Choroid plexus epithelial cell (primary cell): Measurements from ENCODE around the gene ADAM11.

Experiments
- DNase-seq: peaks from one replicate; pipeline ENCODE4 v3.0.0-alpha.2; 2010; ENCODE audit warnings: low read depth
- H3K4me3 ChIP-seq: 2 replicates; pipeline ENCODE4 v1.5.1; 2011; ENCODE audit warnings: low read depth, mild to moderate bottlenecking, control low read depth, low read length, moderate library complexity
- TF ChIP-seq, protein P1 (sequence below): conservative IDR thresholded peaks from 2 replicates; pipeline ENCODE4 v1.5.1; 2011; ENCODE audit warnings: low read depth, mild to moderate bottlenecking, control low read depth, inconsistent platforms, low read length, moderate library complexity

Gene ADAM11

DNA sequence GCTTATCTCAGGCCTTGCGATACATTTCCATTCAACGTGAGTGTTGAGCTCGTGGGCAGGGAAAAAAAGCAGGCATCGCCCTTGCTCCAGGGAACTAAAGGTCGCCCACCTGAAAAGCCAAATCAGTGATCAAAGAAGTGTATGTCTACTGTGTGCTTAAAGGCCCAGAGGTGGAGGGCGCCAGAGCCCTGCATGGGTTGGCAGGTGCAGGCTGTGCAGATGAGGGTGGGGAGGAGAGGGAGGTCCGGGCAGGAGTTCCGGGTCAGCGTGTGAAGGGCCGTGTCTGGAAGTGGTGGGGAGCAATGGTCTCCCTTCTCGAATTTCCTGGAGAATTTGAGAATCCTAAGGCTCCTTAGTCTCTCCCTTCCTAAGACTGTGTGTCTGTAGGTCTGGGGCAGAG is 7.2 kb downstream of the ADAM11 start:
- no peak overlapping the region for H3K4me3 ChIP-seq
- TF ChIP-seq, protein P1, sequence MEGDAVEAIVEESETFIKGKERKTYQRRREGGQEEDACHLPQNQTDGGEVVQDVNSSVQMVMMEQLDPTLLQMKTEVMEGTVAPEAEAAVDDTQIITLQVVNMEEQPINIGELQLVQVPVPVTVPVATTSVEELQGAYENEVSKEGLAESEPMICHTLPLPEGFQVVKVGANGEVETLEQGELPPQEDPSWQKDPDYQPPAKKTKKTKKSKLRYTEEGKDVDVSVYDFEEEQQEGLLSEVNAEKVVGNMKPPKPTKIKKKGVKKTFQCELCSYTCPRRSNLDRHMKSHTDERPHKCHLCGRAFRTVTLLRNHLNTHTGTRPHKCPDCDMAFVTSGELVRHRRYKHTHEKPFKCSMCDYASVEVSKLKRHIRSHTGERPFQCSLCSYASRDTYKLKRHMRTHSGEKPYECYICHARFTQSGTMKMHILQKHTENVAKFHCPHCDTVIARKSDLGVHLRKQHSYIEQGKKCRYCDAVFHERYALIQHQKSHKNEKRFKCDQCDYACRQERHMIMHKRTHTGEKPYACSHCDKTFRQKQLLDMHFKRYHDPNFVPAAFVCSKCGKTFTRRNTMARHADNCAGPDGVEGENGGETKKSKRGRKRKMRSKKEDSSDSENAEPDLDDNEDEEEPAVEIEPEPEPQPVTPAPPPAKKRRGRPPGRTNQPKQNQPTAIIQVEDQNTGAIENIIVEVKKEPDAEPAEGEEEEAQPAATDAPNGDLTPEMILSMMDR = no peak
- no peak for DNase-seq

DNA sequence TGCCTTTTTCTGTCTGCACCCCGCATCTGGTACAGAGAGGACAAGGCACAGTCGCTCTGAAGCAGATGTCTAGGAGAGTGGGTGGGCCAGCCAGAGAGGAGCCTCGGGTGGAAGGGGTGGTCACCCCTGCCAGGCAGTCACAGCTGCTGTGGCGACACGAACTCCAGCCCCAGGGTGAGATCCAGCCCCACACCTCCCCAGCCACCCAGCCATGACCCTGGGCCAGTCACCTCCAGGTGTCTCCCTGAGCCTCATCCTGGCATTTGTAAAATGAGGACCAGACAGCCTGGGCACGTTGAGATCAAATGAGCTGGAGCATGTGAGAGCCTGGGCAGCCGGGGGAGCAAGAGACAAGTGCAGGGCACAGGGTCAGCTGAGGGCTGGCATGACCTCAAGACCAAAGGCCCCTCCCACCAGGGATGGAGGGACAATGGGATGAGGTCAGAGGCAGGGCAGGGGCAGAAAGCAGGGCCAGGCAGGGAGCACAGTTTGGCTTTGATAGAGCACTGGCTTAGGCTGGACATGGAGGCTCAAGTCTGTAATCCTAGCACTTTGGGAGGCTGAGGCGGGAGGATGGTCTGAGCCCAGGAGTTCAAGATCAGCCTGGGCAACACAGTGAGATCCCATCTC is 7.7 kb downstream of the ADAM11 start:
- no peak overlapping the region for H3K4me3 ChIP-seq
- DNase-seq = no peak
- TF ChIP-seq, protein P1 = no peak

DNA sequence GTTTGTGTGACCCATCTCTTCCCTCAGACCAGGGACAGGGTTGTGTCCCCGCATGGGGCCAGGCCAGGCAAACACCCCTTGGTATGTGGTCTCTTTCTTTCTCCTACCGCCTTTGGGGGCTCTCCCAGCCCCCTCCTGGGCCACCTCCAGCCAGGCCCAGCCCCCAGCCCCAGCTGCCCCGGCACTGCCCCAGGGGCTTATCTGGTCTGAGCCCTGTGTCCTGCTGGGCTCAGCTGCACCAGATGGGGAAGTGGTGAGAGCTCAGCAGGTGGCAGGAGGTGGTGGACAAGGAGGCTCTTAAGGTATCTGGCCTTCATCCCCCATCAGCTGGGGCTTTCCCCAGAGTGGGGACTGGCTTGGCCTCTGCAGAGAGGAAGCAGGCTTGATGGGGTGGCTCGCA is 8.7 kb downstream of the ADAM11 start:
- TF ChIP-seq, protein P1 = no peak
- DNase-seq = peak; percentile 50
- no peak overlapping the region for H3K4me3 ChIP-seq

DNA sequence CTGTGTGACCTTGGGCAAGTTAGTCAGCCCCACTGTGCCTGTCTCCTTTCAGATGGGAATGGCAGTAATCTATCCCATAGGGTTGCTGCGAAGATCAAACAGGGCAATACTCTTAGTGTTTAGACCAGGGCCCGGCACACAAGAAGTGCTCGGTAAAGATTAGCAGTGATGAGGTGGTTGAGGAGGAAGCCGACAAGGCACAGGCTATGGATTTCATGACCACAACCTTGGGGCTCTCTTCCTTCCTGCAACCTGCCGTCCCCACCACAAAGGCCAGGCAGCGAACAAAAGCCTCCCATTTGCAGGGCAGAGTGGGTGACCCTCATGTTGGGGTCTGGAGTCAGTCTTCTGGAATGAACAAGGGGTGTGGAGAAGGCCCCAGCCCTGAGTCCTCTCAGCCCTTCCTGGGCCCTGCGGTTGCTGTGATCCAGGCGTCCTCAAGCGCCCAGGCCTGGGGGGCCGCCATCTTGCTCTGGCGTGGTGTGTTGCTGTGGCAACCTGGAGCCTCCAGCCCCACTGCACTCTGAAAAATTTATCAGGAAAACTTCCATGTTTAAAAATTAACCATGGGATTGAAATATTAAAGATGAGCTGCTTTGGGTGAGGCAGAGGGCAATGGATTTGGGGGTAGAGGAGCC is 9.8 kb downstream of the ADAM11 start:
- DNase-seq = no peak
- TF ChIP-seq, protein P1 = no peak
- H3K4me3 ChIP-seq = no peak overlapping the region

DNA sequence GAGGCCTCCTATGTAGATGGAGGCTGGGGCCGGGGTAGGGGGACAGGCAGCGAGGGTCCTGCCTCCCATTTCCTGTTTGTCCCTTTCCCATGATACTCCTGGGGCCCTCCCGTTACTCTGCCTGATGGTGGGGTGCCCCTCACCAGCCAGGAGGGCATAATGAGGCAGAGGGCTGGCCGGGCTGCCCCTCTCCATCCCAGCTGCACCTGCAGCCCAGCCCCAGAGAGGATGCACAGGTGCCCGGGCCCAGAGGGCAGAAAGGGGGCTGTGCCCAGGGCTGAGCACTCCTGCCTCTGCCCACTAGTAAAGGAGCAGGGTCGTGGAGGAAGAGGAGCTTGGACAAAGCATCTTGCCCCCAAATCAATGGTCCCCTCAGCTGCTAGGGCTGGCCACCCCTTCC is 10.4 kb downstream of the ADAM11 start:
- no peak for DNase-seq
- no peak overlapping the region for H3K4me3 ChIP-seq
- TF ChIP-seq, protein P1 = no peak

DNA sequence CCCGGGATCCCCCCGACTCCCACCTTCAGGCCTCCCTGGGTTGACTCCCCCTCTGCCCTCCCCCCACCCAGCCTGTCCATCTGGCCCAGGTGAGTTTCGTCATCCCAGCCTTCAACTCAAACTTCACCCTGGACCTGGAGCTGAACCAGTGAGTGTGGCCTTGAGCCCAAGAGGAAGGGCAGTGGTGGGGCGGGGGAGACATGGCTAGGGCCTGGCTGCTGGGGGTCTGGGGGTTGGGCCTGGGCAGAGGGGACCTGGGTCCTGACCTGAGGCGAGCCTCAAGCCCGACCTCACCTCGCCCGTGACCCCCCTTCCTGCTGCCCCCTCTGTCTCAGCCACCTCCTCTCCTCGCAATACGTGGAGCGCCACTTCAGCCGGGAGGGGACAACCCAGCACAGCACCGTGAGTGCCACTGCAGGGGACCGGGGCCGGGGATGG is 10.9 kb downstream of the ADAM11 start:
- TF ChIP-seq, protein P1 = no peak
- H3K4me3 ChIP-seq = no peak overlapping the region
- DNase-seq = no peak
